ENCODE data around the gene NUDT8.

DNA sequence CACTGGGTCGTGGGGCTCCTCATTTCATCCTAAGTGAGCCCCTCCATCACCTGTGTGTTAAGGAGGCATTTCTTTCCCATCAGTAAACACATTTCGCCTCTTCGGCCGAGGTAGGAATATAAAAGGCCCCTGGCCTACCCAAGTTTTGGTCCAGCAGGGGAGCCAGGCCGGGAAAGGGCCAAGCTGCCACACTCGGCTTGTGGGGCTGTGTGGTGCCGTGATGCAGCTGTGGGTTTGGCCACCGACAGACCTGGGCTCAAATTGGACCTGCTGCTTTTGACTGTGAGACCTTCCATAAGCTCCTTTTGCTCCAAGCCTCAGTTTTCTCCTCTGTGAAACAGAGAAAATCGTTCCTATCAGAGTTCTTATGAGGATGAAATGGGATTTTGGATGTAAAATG, 22.2 kb downstream of the NUDT8 start:
- TF ChIP-seq, protein P1, sequence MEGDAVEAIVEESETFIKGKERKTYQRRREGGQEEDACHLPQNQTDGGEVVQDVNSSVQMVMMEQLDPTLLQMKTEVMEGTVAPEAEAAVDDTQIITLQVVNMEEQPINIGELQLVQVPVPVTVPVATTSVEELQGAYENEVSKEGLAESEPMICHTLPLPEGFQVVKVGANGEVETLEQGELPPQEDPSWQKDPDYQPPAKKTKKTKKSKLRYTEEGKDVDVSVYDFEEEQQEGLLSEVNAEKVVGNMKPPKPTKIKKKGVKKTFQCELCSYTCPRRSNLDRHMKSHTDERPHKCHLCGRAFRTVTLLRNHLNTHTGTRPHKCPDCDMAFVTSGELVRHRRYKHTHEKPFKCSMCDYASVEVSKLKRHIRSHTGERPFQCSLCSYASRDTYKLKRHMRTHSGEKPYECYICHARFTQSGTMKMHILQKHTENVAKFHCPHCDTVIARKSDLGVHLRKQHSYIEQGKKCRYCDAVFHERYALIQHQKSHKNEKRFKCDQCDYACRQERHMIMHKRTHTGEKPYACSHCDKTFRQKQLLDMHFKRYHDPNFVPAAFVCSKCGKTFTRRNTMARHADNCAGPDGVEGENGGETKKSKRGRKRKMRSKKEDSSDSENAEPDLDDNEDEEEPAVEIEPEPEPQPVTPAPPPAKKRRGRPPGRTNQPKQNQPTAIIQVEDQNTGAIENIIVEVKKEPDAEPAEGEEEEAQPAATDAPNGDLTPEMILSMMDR (conservative IDR thresholded peaks at IDR 0.05 in 1 of 2, IDR thresholded peaks at IDR 0.05 in 1 of 2; ENCODE audit: extremely low read depth in 1 of 2, insufficient read depth in 1 of 2, low read depth in 1 of 2, low read length in 2 of 2), result no peak
- no peak for TF ChIP-seq EZH2 (IDR thresholded peaks at IDR 0.05; ENCODE audit: borderline replicate concordance, low read length)

All from mammary epithelial cell (primary cell).